GM21786 (cell line): Measurements from ENCODE around the gene B3GNT3.
"Not testable (repeated sequence)": the region's sequence is repeated elsewhere in the genome, so short reads cannot be mapped to it uniquely, and the experiment has no call there.

Source experiments
- ATAC-seq: cut with Tn5 transposase; IDR thresholded peaks from one replicate; pipeline ENCODE4 v1.9.1; 2021; ENCODE audit not compliant: unreplicated experiment

B3GNT3 gene

DNA sequence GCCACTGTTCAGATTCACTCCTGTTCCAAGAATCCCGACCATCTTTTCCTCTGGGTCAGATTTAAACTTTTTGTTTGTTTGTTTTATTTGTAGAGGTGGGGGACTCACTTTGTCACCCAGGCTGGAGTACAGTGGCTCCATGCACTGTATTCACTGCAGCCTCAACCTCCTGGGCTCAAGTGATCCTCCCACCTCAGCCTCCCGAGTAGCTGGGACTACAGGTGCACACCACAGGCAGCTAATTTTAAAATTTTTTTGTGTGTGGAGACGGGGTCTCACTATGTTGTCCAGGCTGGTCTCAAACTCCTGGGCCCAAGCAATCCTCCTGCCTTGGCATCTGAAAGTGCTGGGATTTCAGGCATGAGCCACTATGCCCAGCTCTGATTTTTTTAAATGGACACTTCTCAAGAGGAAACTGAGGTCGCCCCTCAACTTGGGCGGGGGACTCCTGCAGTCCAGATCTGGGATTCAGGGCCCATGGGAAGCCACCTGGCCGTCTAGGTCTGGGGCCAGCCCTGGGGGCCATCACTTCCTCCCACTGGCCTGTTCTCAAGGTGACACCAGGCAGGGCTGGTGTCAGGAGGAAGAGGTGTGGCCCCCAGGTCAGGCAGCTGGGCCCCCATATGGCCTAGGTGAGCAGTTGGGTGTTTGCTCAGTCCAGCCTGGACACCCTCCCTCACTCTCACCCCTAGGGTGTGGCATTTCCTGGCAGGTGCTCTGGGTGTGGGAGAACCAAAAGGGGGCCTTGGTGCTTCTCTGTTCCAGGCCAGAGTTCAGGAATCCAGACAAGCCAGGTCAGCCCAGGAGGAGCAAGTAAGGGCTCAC is 1.3 kb downstream of the B3GNT3 start:
- no peak for ATAC-seq

DNA sequence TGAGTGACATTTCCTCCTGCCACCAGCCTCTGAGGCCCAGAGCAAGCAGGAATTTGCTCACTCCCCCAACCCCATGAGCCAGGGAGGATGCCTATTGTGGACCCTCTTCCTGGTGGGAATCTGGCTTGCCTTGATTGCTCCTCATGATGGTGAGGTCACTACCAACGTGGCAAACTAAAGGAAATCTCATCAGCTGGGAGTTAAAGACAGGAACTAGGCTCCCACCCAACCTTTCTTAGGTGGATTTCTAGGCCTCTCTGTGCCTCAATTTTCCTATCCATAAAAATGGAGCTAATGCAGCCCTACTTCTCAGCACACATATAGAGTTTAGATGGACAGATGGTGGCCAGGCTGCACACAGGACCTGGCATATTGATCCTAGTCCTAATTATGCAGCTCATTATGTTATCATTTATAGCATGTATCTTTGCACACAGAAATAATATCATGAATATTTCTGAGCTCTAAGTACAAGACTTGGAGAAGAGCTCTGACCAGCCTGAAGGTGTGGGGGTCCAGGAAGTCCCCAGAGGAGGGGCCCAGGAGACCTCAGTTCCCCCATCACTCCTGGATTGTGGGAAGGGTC is 2.0 kb downstream of the B3GNT3 start:
- no peak for ATAC-seq

DNA sequence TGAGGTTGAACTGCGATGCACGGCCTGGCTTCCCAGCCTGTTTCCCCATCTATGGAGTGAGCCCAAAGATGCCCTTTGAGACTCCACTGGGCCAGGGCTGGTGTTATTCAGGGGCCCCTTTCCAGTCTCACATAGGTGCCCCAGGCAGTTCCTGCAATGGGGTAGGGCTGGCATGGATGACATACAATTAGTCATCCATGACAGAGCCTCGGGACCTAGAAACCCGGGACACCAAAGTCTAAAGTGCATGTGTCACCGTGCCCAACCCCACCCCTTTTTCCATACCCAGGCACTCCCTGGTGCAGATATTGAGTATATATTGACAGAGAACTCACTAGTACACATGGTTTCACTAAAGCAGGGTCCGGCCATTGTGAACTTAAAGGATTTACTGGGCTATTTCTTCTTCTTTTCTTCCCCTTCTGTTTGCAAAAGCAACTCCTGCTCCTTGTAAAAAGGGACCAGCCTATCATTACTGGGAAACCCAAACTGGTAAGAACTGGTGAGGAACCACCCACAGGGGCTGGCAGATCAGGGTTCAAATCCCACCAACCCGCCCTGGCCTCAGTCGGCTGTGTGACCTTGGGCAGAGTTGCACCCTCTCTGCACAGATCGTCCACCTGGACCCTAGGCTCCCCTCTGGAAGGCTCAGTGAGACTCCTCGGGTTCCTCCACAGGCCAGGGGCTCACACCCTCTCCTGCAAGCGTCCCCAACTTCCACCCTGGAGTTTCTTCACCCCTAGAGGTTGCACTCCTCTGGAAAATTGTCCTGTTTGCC is 2.7 kb downstream of the B3GNT3 start:
- no peak for ATAC-seq

DNA sequence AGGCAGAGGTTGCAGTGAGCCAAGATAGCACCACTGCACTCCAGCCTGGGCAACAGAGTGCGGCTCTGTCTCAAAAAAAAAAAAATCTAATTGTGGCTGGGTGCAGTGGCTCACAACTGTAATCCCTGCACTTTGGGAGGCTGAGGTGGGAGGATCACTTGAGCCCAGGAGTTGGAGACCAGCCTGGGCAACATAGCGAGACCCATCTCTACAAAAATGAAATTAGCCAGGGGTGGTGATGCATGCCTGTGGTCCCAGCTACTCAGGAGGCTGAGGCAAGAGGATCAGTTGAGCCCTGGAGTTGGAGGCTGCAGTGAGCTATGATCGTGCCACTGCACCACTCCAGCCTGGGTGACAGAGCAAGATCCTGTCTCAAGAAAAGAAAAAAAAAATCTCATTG is 3.7 kb downstream of the B3GNT3 start:
- not testable (repeated sequence) for ATAC-seq

DNA sequence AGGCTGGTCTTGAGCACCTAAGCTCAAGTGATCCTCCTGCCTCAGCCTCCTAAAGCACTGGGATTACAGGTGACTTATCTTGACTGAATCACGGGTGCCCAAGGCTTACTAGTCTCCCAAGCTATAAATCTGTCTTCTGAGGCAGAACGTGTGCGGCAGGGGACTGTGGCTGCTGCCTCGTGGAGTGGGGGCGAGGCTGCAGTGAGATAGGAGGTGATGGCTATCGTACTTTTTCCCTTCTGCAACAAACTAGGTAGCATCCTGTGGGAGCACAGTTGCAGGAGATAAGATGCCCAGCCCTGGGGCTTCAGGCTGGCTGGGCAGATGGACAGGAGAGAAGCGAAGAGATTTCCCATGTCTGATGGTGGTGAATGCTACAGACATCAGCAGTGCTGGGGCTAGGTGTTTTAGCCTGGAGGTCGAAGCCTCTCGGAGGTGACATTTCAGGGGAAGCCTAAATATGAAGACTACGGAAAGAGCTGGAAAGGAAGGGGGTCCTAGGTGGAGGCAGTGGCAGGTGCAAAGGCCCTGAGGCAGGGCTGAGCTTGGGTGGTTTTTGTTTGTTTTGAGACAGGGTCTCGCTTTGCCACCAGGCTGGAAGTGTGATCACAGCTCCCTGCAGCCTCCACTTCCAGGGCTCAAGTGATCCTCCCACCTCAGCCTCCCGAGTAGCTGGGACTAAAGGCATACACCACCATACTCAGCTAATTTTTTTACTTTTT is 7.4 kb downstream of the B3GNT3 start:
- no peak for ATAC-seq

DNA sequence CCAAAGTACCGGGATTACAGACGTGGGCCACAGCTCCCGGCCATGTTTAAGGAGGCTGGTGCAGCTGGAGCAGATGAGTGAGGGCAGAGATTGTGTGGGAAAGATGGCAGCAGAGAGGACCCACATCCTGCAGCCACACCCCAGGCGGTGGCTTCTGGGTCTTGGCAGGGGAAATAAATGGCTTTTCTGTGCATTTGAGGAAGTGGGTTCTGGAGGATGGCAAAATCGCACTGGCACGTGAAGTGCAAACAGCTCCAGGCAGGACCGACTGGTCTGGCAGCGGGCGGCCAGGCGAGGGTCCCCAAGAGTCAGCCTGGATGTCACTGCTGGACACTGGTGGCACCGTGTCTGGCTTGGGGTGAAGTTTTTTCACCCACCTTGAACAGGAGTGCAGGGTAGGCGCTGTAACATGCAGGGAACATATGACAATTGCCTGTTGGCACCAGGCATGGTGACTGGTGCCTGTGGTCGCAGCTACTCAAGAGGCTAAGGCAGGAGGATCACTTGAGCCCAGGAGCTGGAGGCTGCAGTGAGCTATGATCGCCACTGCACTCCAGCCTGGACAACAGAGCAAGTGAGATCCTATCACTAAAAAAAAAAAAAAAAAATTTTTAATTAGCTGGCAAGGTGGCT is 8.4 kb downstream of the B3GNT3 start:
- ATAC-seq = no peak

DNA sequence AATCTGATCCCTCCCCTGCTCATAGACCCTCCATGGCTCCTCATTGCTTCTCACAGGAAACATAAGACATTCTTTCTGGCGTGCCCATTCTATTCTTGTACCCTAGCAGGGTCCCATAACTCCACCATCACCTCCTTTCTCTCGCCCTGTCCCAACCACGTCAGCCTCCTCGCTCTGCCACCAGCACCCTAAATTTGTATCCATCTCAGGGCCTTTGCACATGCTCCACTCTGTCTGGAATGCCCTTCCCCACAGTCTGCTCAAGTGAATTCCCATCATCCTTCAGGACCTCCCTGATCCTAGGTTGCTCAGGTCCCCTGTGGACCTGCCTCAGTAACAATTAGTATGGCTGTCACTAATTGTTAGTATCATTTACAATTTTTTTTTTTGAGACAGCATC is 10.5 kb downstream of the B3GNT3 start:
- ATAC-seq = no peak

DNA sequence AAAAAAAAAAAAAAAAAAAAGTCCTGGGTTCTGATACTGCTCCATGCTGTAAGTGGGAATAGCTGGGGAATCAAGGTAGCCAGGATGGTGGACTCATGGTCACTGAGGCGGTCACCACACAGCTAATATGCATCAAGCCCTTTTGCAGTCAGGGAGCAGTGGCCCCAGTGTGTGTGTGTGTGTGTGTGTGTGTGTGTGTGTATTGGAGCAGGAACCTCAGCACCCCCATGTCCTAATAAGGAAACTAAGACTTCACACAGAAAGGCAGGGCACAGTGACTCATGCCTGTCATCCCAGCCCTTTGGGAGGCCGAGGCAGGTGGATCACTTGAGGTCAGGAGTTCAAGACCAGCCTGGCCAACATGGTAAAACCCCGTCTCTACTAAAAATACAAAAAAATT is 12.0 kb downstream of the B3GNT3 start:
- no peak for ATAC-seq

DNA sequence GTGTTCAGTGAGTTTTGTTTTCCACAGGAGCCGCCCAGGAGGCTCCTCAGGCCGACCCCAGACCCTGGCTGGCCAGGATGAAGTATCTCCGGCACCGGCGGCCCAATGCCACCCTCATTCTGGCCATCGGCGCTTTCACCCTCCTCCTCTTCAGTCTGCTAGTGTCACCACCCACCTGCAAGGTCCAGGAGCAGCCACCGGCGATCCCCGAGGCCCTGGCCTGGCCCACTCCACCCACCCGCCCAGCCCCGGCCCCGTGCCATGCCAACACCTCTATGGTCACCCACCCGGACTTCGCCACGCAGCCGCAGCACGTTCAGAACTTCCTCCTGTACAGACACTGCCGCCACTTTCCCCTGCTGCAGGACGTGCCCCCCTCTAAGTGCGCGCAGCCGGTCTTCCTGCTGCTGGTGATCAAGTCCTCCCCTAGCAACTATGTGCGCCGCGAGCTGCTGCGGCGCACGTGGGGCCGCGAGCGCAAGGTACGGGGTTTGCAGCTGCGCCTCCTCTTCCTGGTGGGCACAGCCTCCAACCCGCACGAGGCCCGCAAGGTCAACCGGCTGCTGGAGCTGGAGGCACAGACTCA is 12.9 kb downstream of the B3GNT3 start:
- no peak for ATAC-seq

DNA sequence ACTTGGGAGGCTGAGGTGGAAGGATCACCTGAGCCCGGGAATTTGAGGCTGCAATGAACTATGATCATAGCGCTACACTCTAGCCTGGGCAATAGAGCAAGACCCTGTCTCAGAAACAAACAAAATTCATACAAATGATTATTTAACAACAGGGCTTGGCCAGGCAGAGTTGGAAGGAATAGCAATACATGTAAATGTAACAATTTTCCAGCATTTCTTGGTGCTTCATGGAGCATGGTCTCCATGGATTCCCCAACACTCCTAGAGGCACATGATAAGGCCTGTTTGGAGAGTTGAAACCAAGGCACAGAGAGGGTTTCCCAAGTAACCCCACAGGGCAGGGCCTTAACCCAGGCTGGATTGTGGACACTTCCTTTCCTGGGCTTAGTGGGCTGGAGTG is 16.2 kb downstream of the B3GNT3 start:
- no peak for ATAC-seq

DNA sequence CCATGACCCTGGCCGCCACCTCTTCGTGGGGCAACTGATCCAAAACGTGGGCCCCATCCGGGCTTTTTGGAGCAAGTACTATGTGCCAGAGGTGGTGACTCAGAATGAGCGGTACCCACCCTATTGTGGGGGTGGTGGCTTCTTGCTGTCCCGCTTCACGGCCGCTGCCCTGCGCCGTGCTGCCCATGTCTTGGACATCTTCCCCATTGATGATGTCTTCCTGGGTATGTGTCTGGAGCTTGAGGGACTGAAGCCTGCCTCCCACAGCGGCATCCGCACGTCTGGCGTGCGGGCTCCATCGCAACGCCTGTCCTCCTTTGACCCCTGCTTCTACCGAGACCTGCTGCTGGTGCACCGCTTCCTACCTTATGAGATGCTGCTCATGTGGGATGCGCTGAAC is 16.7 kb downstream of the B3GNT3 start:
- ATAC-seq = no peak

DNA sequence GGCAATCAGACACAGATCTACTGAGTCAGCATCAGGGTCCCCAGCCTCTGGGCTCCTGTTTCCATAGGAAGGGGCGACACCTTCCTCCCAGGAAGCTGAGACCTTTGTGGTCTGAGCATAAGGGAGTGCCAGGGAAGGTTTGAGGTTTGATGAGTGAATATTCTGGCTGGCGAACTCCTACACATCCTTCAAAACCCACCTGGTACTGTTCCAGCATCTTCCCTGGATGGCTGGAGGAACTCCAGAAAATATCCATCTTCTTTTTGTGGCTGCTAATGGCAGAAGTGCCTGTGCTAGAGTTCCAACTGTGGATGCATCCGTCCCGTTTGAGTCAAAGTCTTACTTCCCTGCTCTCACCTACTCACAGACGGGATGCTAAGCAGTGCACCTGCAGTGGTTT is 17.2 kb downstream of the B3GNT3 start:
- no peak for ATAC-seq

DNA sequence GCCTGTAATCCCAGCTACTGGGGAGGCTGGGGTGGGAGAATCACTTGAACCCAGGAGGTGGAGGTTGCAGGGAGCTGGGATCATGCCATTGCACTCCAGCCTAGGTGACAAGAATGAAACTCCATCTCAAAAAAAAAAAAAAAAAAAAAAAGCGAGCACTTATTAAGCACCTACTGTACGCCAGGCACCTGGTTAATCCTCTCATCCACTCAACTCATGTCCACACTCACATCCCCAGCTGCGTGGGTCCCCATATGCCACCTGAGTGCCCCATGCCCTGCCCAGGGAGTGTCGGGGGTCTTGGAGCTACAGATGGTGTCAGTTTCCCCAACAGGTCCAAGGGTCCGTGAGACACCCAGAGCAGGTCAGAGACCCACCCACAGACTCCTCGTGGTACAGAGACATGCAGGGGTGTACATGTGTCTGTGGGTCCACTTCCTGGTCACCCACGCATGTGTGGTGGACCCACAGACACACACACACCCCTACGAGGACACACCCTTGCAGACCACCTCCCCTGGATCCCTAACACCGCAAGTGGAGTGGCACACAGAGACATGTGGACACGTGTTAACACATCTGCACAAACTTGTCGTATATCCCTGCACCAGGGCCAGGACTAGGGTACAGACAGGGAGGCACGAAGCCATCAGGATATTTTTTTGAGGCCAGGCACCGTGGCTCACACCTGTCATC is 22.9 kb downstream of the B3GNT3 start:
- ATAC-seq = no peak

DNA sequence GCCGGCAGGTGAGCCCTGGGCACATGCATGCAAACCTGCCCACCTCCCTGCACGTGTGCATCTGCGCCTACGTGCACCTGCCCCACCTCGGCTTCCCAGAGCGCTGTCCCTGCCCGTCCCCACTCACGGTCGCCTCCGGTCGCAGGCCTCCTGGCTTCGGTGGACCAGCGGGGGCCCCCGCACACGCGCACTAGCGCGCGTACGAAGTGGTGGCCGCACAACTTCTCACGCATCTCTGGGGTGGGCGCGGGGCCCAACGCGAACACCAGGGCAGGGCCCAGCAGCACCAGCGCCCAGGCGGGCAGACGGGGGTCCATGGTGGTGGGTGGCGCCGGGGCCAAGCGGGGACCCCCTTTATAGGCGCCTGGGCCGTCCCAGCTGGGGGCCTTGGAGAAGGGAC is 26.3 kb downstream of the B3GNT3 start, which contains the start of gene INSL3:
INSL3 (minus strand) TSS at position 330 of the 400 bp plus-strand sequence; CDS start at position 317, 13 bp downstream.
- ATAC-seq = no peak

DNA sequence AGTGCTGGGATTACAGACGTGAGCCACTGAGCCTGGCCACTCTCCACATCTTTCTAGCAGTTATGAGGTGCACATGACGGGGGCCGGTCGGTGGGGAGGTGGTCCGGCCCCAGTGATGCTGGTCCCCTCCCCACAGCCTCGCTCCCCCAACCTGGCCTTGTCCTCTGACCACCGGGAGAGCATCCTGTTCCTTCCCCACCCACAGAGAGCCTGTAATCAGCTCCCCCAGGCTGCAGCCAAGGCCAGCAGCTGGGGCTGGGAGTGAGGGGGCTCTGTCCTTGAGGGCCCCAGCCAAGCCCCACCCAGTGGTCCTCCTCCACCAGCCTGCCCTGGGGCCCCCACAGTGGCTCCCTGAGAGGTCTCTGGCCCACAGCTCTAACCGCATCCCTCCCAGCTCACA is 29.4 kb downstream of the B3GNT3 start:
- no peak for ATAC-seq

DNA sequence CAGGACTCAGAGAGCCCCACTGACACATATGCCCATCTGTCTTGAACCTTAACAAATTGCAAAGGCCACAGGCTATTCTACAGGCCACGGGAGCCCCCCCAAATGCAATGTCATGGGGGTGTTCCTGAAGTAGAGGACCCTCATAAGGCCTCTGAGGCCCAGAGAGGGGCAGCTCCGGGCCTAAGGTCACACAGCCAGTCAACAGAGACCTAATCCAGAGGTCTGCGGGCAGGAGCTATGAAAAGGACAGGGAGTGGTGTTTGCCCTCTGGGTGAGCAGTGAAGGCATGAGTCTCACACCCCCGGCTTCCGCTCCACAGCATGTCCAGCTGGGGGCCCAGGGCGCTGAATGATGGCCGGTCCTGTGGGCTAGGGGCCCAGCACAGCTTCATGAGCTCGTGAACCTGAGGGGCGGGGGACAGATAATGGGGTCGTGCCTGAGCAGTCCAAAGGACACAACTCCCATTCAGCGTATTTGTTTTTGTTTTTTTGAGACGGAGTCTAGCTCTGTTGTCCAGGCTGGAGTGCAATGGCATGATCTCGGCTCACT is 31.6 kb downstream of the B3GNT3 start:
- ATAC-seq = no peak

DNA sequence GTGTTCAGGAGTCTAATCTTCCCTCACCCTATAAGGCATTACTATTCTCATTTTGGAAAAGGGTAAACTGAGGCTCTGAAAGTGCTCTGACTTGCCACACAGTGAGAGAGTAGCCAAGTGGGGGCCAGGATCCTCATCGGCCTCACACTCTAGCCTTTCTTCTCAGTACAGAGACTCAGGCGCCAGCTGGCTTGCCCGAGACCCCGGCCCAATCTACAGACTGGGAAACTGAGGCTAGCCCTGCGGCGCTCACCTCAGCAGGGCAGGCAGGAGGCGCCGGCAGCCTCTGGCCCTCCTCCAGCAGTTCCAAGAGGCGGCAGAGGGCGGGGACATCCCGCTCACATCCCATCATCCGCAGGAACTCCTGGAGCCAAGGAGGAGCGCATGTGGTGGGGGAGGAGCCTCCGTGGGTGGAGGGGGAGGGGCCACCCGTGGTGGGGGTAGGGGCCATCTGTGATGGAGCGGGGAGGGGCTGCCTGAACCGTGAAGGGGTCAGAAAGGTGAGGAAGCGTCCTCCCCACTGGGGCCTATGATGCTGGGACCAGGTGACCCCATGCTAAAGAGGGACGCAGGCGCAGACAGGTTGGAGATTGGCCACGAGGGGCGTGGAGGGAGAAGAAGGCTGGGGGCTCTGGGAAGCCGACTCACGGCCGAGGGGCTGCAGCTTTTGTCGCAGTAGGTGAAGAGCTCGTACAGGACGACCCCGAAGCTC is 35.1 kb downstream of the B3GNT3 start:
- no peak for ATAC-seq

DNA sequence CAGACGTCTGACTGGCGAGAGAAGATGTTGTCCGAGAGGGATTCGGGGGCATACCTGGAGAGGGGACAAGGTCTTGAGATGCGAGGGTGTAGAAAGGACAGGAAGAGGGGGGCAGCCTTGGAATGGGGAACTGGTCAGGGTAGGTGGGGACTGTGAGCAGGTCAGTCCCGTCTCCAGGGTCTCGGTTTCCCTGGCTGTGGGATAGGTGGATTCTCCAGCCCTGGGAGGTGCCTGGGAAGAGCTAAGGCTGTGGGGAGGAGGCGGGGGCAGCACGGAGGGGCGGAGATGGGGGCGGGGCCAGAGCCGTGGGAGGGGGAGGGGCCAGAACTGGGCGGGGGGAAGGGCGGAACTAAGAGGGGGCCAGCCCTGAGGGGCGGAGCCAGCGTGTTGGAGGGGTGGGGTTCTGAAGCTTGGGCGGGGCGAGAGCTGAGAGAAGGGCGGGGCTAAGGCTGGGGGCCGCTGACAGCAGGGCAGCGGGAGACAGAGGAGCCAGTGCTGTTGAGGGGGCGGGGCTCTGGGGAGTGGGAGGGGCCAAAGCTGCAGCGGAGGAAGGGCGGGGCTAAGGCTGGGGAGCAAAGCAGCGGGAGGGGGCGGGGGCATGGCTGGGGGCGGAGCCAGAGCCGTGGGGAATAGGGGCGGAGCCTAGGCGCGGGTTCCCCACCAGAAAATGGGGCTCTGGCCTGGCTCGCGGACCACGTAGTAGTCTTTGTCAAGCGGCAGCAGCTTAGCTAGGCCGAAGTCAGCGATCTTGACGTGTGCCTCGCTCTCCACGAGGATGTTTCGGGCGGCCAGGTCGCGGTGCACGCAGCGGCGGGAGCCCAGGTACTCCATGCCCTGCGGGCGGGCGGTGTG is 35.9 kb downstream of the B3GNT3 start:
- ATAC-seq = no peak
